AG10803 (cell line): Measurements from ENCODE around the gene SAP130.

Experiments
- DNase-seq: peaks from one replicate; pipeline ENCODE4 v3.0.0; 2010; ENCODE audit warnings: low read depth
- H3K4me3 ChIP-seq: 2 replicates; pipeline ENCODE4 v1.5.1; 2011; ENCODE audit warnings: mild to moderate bottlenecking, low read length, control low read depth
- CTCF ChIP-seq: conservative IDR thresholded peaks from 2 replicates; pipeline ENCODE4 v1.5.1; 2011; ENCODE audit warnings: mild to moderate bottlenecking, low read length, control low read depth, inconsistent platforms

Gene SAP130

GRCh38 chr2:128027801-128028667 is at the start of gene SAP130:
TSS of gene SAP130 (minus strand) at chr2:128028059. CDS start at chr2:128026292, 1,767 bp downstream.
- peak within 1 kb of the TSS; percentile 83 for H3K4me3 ChIP-seq
- TF ChIP-seq CTCF, result no peak
- DNase-seq, result peak; percentile 92

GRCh38 chr2:128076461-128077106 is 48.7 kb upstream of the SAP130 start:
- DNase-seq, result no peak
- H3K4me3 ChIP-seq, result no peak overlapping the region
- TF ChIP-seq CTCF, result no peak

DNA sequence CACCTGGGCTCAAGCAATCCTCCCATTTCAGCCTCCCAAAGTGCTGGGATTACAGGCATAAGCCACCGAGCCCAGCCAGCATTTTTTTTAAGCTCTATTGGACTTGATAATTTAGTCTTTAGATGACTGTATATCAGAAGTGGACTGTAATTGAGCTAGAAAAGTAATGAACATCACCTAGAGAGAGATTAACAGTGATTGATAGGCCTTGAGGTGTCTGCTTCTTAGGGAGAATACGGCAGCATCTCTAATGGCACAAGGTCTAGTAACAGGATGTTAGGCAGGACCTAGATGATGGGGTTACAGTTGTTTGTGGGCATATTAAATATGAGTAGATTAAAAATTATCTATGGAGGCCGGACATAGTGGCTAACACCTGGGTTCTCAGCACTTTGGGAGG is 45.4 kb upstream of the SAP130 start:
- H3K4me3 ChIP-seq, result no peak overlapping the region
- no peak for DNase-seq
- TF ChIP-seq CTCF, result no peak

GRCh38 chr2:128069769-128070168 is 41.9 kb upstream of the SAP130 start:
- no peak overlapping the region for H3K4me3 ChIP-seq
- peak; percentile 3 for DNase-seq
- TF ChIP-seq CTCF, result no peak

DNA sequence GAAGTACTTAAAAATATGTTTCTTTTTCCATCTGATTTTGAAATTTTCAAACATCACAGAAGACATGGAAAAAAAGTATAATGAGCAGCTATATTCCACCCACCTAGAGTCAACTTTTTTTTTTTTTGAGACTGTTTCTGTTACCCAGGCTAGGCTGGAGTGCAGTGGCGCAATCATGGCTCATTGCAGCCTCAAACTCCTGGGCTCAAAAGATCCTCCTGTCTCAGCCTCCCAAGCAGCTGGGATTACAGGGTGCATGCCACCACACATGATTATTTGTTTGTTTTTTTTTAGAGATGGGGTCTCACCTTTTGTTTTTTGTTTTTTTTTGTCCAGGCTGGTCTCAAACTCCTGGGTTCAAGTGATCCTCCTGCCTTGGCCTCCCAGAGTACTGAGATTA is 36.5 kb upstream of the SAP130 start:
- DNase-seq, result no peak
- H3K4me3 ChIP-seq, result no peak overlapping the region
- TF ChIP-seq CTCF, result no peak

- TF ChIP-seq CTCF, result no peak
- DNase-seq, result no peak
- no peak overlapping the region for H3K4me3 ChIP-seq
These were observed 34.7 kb upstream of the SAP130 start for GRCh38 chr2:128062571-128062970.

GRCh38 chr2:128058114-128058513 is 30.3 kb upstream of the SAP130 start:
- no peak overlapping the region for H3K4me3 ChIP-seq
- TF ChIP-seq CTCF, result no peak
- DNase-seq, result no peak
